ENCODE data around the gene DCXR. TPM values are rescaled to one million over a fixed set of nuclear protein-coding genes. Genes with fewer than 3 reads are reported as not detected.

DCXR gene
- total RNA-seq, 1 experiment from 2014 or later: 87.8 TPM

DNA sequence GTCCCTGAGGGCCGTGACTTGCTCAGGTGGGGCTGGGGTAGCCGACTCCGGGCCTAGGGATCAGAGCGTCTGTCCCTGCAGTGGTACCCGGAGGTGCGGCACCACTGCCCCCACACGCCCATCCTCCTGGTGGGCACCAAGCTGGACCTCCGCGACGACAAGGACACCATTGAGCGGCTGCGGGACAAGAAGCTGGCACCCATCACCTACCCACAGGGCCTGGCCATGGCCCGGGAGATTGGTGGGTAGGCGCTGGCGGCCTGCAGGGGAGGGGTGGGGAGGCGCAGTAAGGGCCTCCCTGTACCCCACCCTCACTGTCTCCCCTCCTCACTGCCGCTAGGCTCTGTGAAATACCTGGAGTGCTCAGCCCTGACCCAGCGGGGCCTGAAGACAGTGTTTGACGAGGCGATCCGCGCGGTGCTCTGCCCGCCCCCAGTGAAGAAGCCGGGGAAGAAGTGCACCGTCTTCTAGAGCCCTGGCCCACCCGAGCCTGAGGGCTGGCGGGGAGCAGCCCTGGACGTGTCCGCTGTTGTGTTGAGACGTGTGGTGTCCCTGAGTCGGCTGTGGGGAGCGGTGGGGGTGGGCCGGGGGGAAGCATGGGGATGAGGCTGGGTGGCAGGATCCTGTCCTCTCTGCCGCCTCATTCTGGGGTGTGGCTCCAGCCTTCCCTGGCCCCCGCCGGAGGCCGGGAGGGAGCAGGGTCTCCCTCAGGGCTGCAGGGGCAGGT lies 4.0 kb downstream of the DCXR start:
- Mint-ChIP-seq H3K27ac (ENCODE audit: unreplicated experiment) (no peak overlapping the region), H3K9me3 (ENCODE audit: low read depth, unreplicated experiment) (no peaks in the 10 kb centered on the region), H3K4me3 (ENCODE audit: low read depth, unreplicated experiment) (no peak overlapping the region), H3K4me1 (ENCODE audit: low read depth, unreplicated experiment) (peaks cover 7% of the 10 kb centered on the region), H3K36me3 (ENCODE audit: insufficient read depth, unreplicated experiment) (peaks cover 40% of the 10 kb centered on the region), H3K27me3 (ENCODE audit: unreplicated experiment) (no peaks in the 10 kb centered on the region)
- no TSS peak for BruUV-seq (replicated peaks)
- CTCF ChIA-PET: no interaction called here
- TF ChIP-seq, protein P1, sequence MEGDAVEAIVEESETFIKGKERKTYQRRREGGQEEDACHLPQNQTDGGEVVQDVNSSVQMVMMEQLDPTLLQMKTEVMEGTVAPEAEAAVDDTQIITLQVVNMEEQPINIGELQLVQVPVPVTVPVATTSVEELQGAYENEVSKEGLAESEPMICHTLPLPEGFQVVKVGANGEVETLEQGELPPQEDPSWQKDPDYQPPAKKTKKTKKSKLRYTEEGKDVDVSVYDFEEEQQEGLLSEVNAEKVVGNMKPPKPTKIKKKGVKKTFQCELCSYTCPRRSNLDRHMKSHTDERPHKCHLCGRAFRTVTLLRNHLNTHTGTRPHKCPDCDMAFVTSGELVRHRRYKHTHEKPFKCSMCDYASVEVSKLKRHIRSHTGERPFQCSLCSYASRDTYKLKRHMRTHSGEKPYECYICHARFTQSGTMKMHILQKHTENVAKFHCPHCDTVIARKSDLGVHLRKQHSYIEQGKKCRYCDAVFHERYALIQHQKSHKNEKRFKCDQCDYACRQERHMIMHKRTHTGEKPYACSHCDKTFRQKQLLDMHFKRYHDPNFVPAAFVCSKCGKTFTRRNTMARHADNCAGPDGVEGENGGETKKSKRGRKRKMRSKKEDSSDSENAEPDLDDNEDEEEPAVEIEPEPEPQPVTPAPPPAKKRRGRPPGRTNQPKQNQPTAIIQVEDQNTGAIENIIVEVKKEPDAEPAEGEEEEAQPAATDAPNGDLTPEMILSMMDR (IDR thresholded peaks at IDR 0.05; ENCODE audit: unreplicated experiment): no peak
- intact Hi-C loops (cut with micrococcal nuclease; ENCODE audit: unreplicated experiment): no loop called here
- DNase-seq: no peak

DNA sequence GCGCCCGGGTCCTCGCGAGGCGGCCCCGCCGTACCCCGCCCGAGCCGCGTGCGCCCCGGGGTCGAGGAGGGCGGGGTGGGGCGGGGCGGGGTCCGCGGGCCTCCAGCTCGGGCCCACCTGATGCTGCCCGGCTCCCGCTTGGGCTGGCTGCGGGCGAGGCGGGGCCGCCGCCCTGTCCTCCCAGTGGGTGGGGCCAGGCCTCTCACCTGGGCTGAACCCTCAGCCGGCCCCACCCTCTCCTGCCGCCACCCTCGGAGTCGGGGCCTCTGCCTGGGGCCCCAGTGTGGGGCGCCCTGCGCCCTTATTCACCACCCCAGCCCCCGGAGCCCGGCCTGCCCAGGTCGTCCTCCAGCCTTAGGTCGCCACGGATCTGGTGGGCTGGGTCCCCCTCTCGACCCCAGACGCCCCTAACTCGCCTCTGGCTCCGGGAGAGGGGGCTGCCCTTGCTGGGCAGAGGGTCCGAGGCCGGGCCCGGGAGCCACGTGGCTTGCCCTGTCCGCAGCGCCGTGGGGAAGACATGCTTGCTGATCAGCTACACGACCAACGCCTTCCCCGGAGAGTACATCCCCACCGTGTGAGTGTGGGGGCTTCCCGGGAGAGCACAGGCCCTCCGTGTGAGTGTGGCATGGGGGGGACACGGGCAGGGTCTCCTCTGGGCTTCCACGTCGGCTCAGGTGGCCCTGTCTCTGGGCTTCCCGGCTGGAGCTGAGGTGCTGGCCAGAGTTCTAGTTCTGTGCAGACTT lies 5.4 kb downstream of the DCXR start:
- peak; percentile 49 for DNase-seq
- no peak overlapping the region for H3K27ac Mint-ChIP-seq (ENCODE audit: unreplicated experiment)
- H3K4me3 Mint-ChIP-seq (ENCODE audit: low read depth, unreplicated experiment): peak overlapping the region; percentile 17
- H3K36me3 Mint-ChIP-seq (ENCODE audit: insufficient read depth, unreplicated experiment): peaks cover 36% of the 10 kb centered on the region
- intact Hi-C loops (cut with micrococcal nuclease; ENCODE audit: unreplicated experiment): no loop called here
- no peaks in the 10 kb centered on the region for H3K27me3 Mint-ChIP-seq (ENCODE audit: unreplicated experiment)
- no peaks in the 10 kb centered on the region for H3K4me1 Mint-ChIP-seq (ENCODE audit: low read depth, unreplicated experiment)
- H3K9me3 Mint-ChIP-seq (ENCODE audit: low read depth, unreplicated experiment): no peaks in the 10 kb centered on the region
- TF ChIP-seq, protein P1 (IDR thresholded peaks at IDR 0.05; ENCODE audit: unreplicated experiment): no peak
- CTCF ChIA-PET: no interaction called here
- BruUV-seq (replicated peaks): no TSS peak

DNA sequence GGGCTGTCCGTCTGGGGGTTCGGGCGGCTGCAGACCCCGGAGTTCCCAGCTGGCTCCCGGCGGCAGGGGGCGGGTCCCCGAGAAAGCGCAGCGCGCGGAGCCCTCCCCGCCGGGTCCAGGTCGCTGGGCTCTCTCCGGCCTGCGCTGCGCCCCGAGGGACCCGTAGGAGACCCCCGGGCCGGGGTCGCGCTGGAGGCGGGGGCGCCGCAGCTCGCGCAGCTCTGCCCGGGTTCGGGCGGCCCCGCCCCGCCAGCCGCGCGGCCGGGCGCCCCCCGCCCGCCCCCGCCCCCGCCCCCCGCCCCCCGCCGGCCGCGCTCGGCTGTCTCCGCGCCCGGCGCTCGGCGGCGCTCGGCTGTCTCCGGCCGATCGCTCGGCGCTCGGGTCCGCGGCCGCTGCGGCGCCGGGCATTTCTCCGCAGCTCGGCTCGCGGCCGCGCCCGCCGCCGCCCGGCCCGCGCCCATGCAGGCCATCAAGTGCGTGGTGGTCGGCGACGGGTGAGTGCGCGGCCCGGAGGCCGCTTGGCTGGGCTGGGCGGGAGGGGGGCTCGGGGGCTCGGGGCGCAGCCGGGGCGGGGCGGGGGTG lies 6.1 kb downstream of the DCXR start, which contains the start of gene RAC3:
Gene RAC3, plus strand, starts transcription at position 376 of the 582 bp plus-strand sequence. Its CDS starts 84 bp downstream, at position 460.
- no peak for DNase-seq
- H3K4me1 Mint-ChIP-seq (ENCODE audit: low read depth, unreplicated experiment): no peaks in the 10 kb centered on the region
- TF ChIP-seq, protein P1 (IDR thresholded peaks at IDR 0.05; ENCODE audit: unreplicated experiment): no peak
- no peaks in the 10 kb centered on the region for H3K9me3 Mint-ChIP-seq (ENCODE audit: low read depth, unreplicated experiment)
- CTCF ChIA-PET: no interaction called here
- BruUV-seq (replicated peaks): no TSS peak
- H3K4me3 Mint-ChIP-seq (ENCODE audit: low read depth, unreplicated experiment): peak within 1 kb of the TSS; percentile 32
- H3K27me3 Mint-ChIP-seq (ENCODE audit: unreplicated experiment): no peaks in the 10 kb centered on the region
- intact Hi-C loops (cut with micrococcal nuclease; ENCODE audit: unreplicated experiment): no loop called here
- H3K36me3 Mint-ChIP-seq (ENCODE audit: insufficient read depth, unreplicated experiment): peaks cover 32% of the 10 kb centered on the region
- H3K27ac Mint-ChIP-seq (ENCODE audit: unreplicated experiment): no peak within 1 kb of the TSS

DNA sequence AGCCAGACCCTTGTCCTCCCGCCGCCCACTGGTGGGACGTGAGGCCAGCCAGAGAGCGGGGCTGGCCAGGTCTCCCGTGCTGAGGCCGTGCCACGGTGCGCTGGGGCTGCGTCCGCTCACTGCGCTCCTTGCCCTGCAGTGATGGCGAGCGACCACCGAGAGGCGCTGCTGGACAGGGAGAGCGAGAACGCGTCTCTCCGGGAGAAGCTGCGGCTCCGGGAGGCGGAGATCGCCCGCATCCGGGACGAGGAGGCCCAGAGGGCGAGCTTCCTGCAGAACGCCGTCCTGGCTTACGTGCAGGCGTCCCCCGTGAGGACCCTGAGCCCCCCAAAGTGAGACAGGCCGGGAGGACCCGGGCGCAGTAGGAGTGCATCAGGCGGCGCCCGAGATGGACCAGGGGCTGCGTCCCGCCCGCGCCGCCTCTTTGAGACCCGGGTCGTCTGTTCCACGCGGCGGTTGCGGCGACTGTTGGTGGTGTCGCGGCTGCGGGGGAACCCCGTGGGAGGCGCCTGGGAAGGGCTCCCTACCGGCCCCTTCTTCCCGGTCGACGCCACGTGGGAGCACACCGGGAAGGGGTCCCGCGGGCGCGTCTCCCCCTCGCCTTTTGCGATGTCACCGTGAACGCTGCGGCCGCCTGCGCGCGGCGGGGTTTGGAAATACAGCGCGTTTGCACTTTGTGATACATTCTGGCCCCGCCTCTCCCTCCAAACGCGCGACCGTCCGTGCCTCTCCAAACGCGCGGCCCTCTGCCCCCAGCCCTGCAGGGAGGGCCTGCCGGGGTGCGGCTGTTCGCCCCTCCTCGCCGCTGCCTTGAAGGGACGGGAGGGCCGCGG lies 6.8 kb downstream of the DCXR start:
- intact Hi-C loops (cut with micrococcal nuclease; ENCODE audit: unreplicated experiment): no loop called here
- Mint-ChIP-seq H3K4me3 (ENCODE audit: low read depth, unreplicated experiment) (peak overlapping the region; percentile 32), H3K27ac (ENCODE audit: unreplicated experiment) (no peak overlapping the region), H3K9me3 (ENCODE audit: low read depth, unreplicated experiment) (no peaks in the 10 kb centered on the region), H3K36me3 (ENCODE audit: insufficient read depth, unreplicated experiment) (peaks cover 27% of the 10 kb centered on the region), H3K4me1 (ENCODE audit: low read depth, unreplicated experiment) (no peaks in the 10 kb centered on the region), H3K27me3 (ENCODE audit: unreplicated experiment) (no peaks in the 10 kb centered on the region)
- CTCF ChIA-PET: no interaction called here
- BruUV-seq (replicated peaks): no TSS peak
- DNase-seq: no peak
- TF ChIP-seq, protein P1 (IDR thresholded peaks at IDR 0.05; ENCODE audit: unreplicated experiment): peak; percentile 16
